SK-N-SH treated with all-trans-retinoic acid at 6 μM for 48 hours (cell line): ENCODE data around the gene C9orf57.
"Not testable (repeated sequence)": the region's sequence is repeated elsewhere in the genome, so short reads cannot be mapped to it uniquely, and the experiment has no call there.

ENCODE experiments used
- ATAC-seq: fragments of 200-7000 bp; cut with Tn5 transposase; 3 replicates; pipeline ENCODE4 v1.9.1; 2020; ENCODE audit warnings: mild to moderate bottlenecking, moderate library complexity
- ARNTL ChIP-seq: fragments of 450-650 bp; formaldehyde crosslinking; IDR thresholded peaks from 2 replicates; pipeline ENCODE4 v1.5.0; 2020; ENCODE audit warnings: low read depth, mild to moderate bottlenecking, moderate library complexity, borderline replicate concordance
- BACH2 ChIP-seq: fragments of 250-450 bp; sonication (Bioruptor Pico); IDR thresholded peaks from 2 replicates; pipeline ENCODE4 v1.9.0; 2021; ENCODE audit warnings: mild to moderate bottlenecking, borderline replicate concordance
- CREB5 ChIP-seq: fragments of 250-450 bp; sonication (Bioruptor Pico); IDR thresholded peaks from 2 replicates; pipeline ENCODE4 v1.5.1; 2020; ENCODE audit warnings: low read depth, mild to moderate bottlenecking, moderate library complexity
- ESRRG ChIP-seq: fragments of 250-450 bp; sonication (Bioruptor Pico); IDR thresholded peaks from 2 replicates; pipeline ENCODE4 v1.6.1; 2021; ENCODE audit warnings: mild to moderate bottlenecking
- GLIS3 ChIP-seq: fragments of 250-450 bp; sonication (Bioruptor Pico); IDR thresholded peaks from 2 replicates; pipeline ENCODE4 v1.5.0; 2020; ENCODE audit warnings: mild to moderate bottlenecking, moderate library complexity
- ISL1 ChIP-seq: fragments of 250-450 bp; sonication (Bioruptor Pico); IDR thresholded peaks from 2 replicates; pipeline ENCODE4 v2.1.2; 2022; ENCODE audit warnings: mild to moderate bottlenecking, moderate library complexity
- OSR1 ChIP-seq: fragments of 250-450 bp; sonication (Bioruptor Pico); IDR thresholded peaks from 2 replicates; pipeline ENCODE4 v1.8.0; 2022; ENCODE audit warnings: moderate library complexity, mild to moderate bottlenecking, inconsistent platforms
- PPARA ChIP-seq: fragments of 250-450 bp; sonication (Bioruptor Pico); IDR thresholded peaks from 2 replicates; pipeline ENCODE4 v1.5.0; 2020; ENCODE audit warnings: mild to moderate bottlenecking, borderline replicate concordance
- RARB ChIP-seq: fragments of 250-450 bp; sonication (Bioruptor Pico); IDR thresholded peaks from 2 replicates; pipeline ENCODE4 v1.8.0; 2021; ENCODE audit warnings: mild to moderate bottlenecking, moderate library complexity
- SNAI2 ChIP-seq: fragments of 250-450 bp; sonication (Bioruptor Pico); IDR thresholded peaks from 2 replicates; pipeline ENCODE4 v1.5.0; 2020; ENCODE audit warnings: mild to moderate bottlenecking, moderate library complexity
- TCF4 ChIP-seq: fragments of 250-450 bp; sonication (Bioruptor Pico); IDR thresholded peaks from 2 replicates; pipeline ENCODE4 v1.8.0; 2021; ENCODE audit warnings: mild to moderate bottlenecking, moderate library complexity, borderline replicate concordance
- TOX ChIP-seq: fragments of 250-450 bp; sonication (Bioruptor Pico); IDR thresholded peaks from 2 replicates; pipeline ENCODE4 v1.8.0; 2021; ENCODE audit warnings: mild to moderate bottlenecking, moderate library complexity, borderline replicate concordance
- ZC3H10 ChIP-seq: fragments of 250-450 bp; sonication (Bioruptor Pico); IDR thresholded peaks from 2 replicates; pipeline ENCODE4 v1.5.1; 2021; ENCODE audit warnings: mild to moderate bottlenecking, moderate library complexity
- ZFP3 ChIP-seq: fragments of 250-450 bp; sonication (Bioruptor Pico); IDR thresholded peaks from 2 replicates; pipeline ENCODE4 v1.5.0; 2020; ENCODE audit warnings: mild to moderate bottlenecking, moderate library complexity
- ZFP30 ChIP-seq: fragments of 450-650 bp; formaldehyde crosslinking; IDR thresholded peaks from 2 replicates; pipeline ENCODE4 v1.5.0; 2022; ENCODE audit warnings: mild to moderate bottlenecking, moderate library complexity
- ZNF565 ChIP-seq: fragments of 450-650 bp; formaldehyde crosslinking; conservative IDR thresholded peaks from 2 replicates; pipeline ENCODE4 v1.5.0; 2020; ENCODE audit warnings: low read depth, mild to moderate bottlenecking, moderate library complexity
- ZNF70 ChIP-seq: fragments of 450-650 bp; formaldehyde crosslinking; IDR thresholded peaks from 2 replicates; pipeline ENCODE4 v1.5.0; 2020; ENCODE audit warnings: mild to moderate bottlenecking, moderate library complexity
- ZNF8 ChIP-seq: fragments of 450-650 bp; formaldehyde crosslinking; IDR thresholded peaks from 2 replicates; pipeline ENCODE4 v1.5.0; 2020; ENCODE audit warnings: mild to moderate bottlenecking, moderate library complexity
- TF ChIP-seq, protein P1 (sequence below): fragments of 250-450 bp; sonication (Bioruptor Pico); IDR thresholded peaks from 2 replicates; pipeline ENCODE4 v1.5.0; 2020; ENCODE audit warnings: mild to moderate bottlenecking, moderate library complexity
- TF ChIP-seq, protein P2 (sequence below): fragments of 250-450 bp; sonication (Bioruptor Pico); IDR thresholded peaks from 2 replicates; pipeline ENCODE4 v1.5.1; 2021; ENCODE audit warnings: mild to moderate bottlenecking, moderate library complexity
- TF ChIP-seq, protein P3 (sequence below): fragments of 250-450 bp; sonication (Bioruptor Pico); IDR thresholded peaks from 2 replicates; pipeline ENCODE4 v1.8.0; 2021; ENCODE audit warnings: low read depth, mild to moderate bottlenecking, moderate library complexity, borderline replicate concordance

The C9orf57 gene, protein sequence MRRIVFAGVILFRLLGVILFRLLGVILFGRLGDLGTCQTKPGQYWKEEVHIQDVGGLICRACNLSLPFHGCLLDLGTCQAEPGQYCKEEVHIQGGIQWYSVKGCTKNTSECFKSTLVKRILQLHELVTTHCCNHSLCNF

DNA sequence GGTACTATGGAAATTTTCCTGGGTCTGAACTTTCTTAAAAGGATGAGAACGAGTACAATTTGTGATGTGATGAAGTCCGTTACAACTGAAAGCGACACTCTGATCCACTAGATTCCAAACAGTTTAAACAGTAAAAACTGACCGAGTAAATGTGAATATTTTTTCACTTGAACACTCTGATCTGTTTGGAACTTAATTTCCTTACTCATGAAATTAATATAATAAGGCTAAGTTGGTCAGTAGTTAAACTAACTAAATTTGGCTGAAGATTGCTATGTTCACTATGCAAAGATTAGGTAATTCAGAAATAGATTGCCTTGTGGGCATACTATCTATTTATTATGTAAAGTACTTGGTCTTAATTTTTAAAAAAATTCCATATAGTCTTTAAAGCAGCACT lies at the start of gene C9orf57:
TSS of gene C9orf57 (minus strand) at position 101 of the 400 bp plus-strand sequence. CDS start 1,282 bp downstream, outside the sequence.
- ATAC-seq: no peak

DNA sequence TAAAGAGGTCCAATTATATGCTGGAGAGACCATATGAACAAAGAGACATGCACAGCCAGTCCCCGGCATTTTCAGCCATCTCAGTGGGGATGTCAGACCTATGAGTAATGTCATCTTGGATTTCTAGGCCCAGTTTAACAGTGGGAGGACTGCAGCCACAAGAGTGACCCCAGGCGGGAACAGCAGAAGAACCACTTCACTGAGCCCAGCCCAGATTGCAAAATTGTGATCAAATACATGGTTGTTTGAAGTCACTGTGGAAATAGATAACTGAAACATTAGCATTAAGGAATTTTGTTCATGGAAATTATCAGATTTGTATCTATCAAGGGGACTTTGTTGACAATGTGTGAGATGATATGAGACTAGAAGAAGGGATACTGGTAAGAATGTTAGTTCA lies 42.1 kb upstream of the C9orf57 start:
- no peak for ATAC-seq
- TF ChIP-seq ZNF565 (CRISPR knock-in tag) (no peak), PPARA (CRISPR knock-in tag) (no peak), ZFP30 (CRISPR knock-in tag) (no peak), GLIS3 (no peak), ESRRG (CRISPR knock-in tag) (no peak), ZFP3 (CRISPR knock-in tag) (no peak), SNAI2 (CRISPR knock-in tag) (no peak), ISL1 (CRISPR knock-in tag) (no peak), TOX (CRISPR knock-in tag) (no peak), OSR1 (CRISPR knock-in tag) (no peak), RARB (no peak)
- TF ChIP-seq, protein P1, sequence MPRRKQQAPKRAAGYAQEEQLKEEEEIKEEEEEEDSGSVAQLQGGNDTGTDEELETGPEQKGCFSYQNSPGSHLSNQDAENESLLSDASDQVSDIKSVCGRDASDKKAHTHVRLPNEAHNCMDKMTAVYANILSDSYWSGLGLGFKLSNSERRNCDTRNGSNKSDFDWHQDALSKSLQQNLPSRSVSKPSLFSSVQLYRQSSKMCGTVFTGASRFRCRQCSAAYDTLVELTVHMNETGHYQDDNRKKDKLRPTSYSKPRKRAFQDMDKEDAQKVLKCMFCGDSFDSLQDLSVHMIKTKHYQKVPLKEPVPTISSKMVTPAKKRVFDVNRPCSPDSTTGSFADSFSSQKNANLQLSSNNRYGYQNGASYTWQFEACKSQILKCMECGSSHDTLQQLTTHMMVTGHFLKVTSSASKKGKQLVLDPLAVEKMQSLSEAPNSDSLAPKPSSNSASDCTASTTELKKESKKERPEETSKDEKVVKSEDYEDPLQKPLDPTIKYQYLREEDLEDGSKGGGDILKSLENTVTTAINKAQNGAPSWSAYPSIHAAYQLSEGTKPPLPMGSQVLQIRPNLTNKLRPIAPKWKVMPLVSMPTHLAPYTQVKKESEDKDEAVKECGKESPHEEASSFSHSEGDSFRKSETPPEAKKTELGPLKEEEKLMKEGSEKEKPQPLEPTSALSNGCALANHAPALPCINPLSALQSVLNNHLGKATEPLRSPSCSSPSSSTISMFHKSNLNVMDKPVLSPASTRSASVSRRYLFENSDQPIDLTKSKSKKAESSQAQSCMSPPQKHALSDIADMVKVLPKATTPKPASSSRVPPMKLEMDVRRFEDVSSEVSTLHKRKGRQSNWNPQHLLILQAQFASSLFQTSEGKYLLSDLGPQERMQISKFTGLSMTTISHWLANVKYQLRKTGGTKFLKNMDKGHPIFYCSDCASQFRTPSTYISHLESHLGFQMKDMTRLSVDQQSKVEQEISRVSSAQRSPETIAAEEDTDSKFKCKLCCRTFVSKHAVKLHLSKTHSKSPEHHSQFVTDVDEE (CRISPR knock-in tag): no peak
- TF ChIP-seq, protein P2, sequence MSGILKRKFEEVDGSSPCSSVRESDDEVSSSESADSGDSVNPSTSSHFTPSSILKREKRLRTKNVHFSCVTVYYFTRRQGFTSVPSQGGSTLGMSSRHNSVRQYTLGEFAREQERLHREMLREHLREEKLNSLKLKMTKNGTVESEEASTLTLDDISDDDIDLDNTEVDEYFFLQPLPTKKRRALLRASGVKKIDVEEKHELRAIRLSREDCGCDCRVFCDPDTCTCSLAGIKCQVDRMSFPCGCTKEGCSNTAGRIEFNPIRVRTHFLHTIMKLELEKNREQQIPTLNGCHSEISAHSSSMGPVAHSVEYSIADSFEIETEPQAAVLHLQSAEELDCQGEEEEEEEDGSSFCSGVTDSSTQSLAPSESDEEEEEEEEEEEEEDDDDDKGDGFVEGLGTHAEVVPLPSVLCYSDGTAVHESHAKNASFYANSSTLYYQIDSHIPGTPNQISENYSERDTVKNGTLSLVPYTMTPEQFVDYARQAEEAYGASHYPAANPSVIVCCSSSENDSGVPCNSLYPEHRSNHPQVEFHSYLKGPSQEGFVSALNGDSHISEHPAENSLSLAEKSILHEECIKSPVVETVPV: no peak
- TF ChIP-seq, protein P3, sequence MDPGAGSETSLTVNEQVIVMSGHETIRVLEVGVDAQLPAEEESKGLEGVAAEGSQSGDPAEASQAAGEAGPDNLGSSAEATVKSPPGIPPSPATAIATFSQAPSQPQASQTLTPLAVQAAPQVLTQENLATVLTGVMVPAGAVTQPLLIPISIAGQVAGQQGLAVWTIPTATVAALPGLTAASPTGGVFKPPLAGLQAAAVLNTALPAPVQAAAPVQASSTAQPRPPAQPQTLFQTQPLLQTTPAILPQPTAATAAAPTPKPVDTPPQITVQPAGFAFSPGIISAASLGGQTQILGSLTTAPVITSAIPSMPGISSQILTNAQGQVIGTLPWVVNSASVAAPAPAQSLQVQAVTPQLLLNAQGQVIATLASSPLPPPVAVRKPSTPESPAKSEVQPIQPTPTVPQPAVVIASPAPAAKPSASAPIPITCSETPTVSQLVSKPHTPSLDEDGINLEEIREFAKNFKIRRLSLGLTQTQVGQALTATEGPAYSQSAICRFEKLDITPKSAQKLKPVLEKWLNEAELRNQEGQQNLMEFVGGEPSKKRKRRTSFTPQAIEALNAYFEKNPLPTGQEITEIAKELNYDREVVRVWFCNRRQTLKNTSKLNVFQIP (CRISPR knock-in tag): no peak

More for the DNA sequence above, at the start of gene C9orf57:
- TF ChIP-seq ESRRG (CRISPR knock-in tag) (no peak), CREB5 (CRISPR knock-in tag) (no peak), BACH2 (CRISPR knock-in tag) (no peak), ZNF70 (CRISPR knock-in tag) (no peak), PPARA (CRISPR knock-in tag) (no peak), ISL1 (CRISPR knock-in tag) (no peak), ZC3H10 (CRISPR knock-in tag) (no peak), ARNTL (CRISPR knock-in tag) (no peak), SNAI2 (CRISPR knock-in tag) (no peak), ZFP3 (CRISPR knock-in tag) (no peak), ZNF8 (CRISPR knock-in tag) (no peak), ZNF565 (CRISPR knock-in tag) (no peak), TCF4 (CRISPR knock-in tag) (no peak)
- TF ChIP-seq, protein P2: no peak
- TF ChIP-seq, protein P3 (CRISPR knock-in tag): no peak

GRCh38 chr9:72095520-72095919 lies 35.1 kb upstream of the C9orf57 start:
- not testable (repeated sequence) for ATAC-seq
